Activated naive CD4-positive, alpha-beta T cell treated with Interleukin-2 at 50 U/mL for 16 hours (primary cell): Measurements from ENCODE around the gene KCNJ4.

Experiments
- DNase-seq: peaks from one replicate; pipeline ENCODE4 v3.0.0-alpha.2; 2020

The KCNJ4 gene

DNA sequence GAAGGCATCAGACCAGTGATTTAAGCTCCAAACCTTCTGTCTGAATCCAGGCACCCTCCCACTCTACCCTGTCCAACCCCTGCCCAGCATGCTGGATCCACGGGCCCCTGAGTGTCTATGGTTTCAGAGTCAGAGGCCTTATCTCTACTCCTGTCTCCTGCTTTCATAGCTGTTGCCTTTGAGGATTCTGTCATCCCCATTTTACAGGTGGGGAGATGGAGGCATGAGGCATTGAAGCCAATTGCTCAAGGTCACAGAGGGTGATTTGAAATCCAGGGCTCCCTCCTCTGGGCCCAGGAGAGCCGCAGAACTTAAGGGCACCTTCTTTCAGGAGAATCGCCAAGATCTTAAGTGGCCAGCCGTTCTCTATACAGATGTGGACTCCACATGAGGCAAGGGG, 3.1 kb downstream of the KCNJ4 start:
- DNase-seq = no peak

DNA sequence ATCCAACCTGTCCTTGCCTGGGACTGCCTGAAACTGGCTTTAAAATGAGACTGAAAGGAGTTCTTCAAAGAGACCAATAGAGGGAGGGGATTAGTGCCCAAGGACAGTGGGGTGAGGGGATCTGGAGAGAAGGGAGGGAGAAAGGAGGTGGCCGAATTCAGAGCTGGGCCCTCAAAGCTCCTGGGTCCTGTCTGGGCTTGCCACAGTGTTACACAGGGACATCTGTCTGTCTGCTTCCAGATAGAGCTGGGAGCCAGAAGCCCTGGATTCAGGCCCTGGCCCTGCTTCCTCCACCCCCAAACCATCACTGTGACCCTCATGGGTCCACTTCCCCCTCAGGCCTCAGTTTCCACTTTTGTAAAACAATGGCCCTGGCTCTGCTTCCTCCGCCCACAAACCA, 3.6 kb downstream of the KCNJ4 start:
- no peak for DNase-seq

DNA sequence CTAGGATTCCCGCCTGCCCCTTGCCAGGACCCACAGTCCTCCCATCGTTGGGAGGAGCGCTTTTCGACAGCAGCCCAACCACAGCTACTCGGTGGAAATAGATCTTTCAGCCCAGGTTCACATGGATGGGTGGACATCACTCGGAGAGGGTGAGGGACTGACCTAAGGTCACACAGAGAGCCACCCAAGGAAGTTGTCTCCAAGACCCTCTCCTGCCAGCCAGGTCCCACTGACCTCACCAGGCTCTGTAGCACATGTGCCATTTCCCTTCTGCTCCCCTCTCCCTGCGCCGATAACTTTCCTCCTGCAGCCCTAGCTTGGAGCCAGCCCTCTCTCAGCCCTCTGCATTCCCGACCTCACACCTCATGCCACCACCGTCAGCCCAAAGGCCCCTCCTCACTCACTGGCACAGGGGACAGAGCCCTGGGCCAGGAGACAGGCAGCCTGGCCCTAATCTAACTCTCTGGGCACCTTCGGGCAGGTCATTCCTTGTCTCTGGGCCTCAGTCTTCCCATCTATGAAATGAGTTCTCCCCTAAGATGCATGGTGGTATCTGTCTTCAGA, 4.7 kb downstream of the KCNJ4 start:
- no peak for DNase-seq

DNA sequence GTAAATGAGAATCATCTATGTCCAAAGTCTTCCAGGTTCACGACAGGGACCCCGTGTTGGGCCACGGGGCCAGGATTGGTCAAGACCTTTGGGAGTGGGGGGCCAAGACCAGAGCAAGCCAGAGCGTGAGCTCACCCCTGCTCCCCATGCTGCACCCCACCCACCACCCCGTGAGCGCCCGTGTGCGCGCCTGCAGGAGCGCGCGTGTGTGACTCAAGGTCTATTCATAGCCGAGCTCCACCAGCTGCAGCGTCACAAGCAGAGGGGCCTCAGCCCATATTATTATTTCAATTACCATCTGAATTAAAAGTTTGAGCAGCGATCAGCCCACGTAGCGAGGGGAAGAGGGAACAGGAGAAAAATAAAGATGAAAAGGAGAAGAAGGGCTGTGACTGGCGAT, 5.2 kb downstream of the KCNJ4 start:
- no peak for DNase-seq

DNA sequence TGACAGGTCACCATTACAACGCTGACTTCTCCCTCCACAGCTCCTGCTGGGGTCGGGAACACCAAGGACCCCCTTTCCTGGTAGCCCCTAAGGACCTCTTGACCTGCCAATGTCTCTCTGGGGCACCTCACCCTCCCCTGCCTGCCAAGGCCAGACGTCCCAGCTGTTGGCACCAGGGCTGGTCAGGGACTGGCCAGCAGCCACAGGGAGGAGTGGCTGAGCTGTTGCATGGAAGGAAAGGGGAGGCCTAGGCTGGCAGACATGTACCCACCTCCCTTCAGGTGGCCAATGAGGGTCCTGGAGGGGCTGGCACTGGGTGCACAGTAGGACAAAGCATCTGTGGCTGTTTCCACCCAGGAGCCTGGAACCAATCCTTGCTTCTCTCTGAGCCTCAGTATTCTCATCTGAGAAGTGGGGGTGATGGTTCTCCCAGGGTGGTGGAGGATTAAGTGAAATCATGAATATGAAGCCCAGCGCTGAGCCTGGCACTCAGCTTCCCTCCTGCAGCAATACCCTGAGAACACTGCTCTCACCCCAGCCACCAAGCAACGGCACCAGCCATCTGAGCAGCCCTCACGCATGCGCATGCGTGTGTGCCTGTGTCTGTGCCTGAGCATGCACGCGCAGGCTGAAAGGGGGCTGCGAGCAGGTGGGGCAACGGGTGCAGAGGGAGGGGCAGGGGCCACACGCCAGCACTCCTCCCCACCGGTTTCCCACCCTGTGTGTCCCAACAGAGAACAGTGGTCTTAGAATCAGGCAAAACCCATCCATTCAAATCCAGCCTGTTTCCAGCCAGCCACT, 5.9 kb downstream of the KCNJ4 start:
- DNase-seq = no peak

DNA sequence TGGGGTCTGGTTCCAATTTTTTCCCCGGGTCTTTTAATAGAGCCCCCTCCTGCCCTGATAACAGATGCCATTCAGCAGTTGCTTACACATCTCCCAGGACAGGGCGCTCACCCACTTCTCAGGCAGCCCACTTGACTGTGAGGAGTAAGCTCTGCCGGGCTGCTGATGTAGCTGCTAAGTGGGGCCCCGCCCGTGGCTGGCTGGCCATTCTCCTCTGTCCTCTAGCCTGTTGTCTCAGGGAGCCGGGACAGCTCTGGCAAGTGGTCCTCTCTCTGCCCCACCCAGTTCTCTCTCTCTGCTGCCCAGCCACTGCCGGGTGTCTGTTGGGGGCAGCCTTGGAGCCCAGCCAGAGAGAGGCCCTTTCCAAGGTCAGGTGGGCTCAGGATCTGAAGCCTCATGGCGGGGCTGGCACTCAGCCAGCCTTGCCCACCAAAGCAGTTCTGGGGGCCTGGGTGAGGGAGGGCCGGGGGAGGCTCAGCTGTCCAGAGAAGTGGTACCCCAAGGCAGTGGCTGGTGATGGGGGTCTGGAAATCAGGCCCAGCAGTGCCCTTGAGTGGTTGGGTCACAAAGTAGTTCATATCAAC, 8.9 kb downstream of the KCNJ4 start:
- DNase-seq = no peak

DNA sequence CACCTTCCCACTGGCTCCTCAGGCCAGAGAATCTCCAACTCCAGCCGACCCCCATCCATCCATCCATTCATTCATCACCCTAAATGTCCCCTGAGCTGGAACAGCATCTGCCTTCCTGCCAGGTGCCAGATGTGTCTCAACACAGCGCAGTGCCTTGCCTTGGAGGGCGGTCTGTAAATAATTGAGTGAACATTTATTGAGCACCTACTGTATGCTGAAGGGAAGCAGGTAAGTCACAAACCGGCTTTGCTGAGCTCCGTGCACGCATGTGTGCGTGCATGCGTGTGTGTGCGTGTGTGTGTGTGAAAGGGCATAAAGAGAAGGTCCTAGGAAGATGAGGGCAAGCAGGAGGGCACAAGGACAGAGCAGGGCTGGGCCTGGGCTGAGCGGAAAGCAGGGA, 10.2 kb downstream of the KCNJ4 start:
- DNase-seq = no peak

DNA sequence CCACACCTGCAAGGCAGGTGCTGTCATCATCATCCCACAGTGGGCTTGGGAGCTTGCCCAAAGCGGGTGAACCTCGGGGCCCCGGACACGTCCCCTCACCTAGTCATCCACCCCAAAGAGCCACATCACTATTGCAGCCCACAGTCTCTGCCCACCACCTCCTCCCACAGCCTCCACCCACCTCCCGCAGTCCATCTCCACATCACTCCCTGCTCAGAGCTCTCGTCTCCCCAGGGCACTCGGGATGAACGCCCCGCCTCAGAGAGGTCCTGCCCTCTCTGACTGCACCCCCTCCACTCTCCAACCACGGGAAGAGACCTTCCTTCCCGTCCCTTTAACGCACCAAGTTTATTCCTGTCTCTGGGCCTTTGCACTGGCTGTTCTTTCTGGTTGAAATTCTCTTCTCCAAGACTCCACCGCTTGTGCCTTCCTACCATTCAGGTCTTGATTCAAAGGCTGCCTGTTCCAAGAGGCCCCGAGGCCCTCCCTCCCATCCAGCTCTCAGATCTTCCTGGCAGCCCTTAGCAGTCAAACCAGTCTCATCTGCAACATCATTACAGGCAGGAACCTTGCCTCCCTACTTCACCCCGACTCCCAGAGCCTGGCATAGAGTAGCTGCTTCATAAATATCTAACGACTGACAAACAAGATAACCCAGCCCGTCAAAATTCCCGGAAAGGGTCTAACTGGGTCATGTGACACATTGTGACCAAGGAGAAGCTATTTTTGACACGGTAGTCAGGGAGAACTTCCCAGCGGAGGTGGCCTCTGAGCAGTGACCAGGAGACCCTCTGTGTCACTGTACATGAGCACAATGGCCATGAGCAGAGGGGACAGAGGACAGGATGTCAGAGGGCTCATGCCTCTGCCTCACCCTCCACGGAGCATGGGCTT, 11.1 kb downstream of the KCNJ4 start:
- no peak for DNase-seq

DNA sequence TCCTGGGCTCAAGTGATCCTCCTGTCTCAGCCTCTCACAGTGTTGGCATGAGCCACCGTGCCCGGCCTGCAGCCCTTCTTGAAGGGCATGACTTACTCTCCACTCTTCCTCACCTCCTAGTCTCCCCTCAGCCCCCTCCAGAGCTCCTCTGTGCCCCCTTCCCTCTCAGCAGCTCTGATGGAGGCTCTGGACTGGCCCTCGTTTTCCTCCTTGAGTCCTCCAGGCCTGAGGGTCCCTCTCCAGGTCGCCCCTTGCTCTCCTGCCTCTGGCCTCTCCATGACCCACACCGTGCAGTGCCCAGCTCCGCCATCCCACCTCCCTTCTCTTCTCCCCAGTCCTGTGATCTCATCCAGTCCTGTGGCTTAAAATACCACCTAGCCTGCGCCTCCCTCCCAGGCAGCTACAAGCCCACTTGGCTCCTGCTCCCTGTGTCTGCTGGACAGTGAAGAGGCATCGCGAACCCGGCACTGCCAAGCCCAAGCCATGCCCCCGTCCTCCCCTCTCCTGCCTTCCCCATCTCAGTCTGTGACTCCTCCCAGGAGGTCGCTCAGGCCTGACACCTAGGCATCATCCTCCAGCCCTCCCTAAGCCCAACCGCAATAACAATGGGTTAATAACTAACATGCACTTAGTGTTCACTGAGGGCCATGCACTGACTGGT, 11.9 kb downstream of the KCNJ4 start:
- no peak for DNase-seq

DNA sequence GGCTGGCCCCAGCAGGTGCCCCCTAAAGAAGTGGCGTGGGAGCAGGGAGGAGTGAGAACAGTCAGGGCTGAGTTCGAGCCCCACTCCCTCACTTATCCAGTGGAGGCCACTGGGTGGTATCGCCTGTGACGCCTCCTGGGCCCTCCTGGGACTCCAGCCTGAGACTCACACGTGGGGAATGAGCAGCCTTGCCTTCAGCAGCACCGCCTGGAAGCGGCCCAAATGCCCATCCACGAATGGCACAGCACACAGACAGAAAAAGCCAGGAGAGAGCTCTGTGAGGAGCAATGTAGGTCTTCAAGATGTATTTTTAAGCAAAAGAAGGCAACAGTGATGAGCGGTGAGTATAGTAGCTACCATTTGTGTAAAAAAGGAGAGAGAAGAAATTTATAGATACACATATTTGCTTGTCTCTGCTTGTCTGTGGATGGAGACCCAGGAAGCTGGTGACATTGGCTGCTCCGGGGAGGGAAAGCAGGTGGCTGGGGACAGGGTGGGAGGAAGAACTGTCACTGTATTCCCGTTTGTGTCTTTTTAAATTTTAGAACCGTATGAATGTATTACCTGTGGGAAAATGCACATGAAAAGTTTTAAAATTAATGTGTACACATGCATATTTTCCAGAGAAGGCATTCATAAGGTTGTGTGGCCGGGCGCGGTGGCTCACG, 13.2 kb downstream of the KCNJ4 start:
- no peak for DNase-seq

DNA sequence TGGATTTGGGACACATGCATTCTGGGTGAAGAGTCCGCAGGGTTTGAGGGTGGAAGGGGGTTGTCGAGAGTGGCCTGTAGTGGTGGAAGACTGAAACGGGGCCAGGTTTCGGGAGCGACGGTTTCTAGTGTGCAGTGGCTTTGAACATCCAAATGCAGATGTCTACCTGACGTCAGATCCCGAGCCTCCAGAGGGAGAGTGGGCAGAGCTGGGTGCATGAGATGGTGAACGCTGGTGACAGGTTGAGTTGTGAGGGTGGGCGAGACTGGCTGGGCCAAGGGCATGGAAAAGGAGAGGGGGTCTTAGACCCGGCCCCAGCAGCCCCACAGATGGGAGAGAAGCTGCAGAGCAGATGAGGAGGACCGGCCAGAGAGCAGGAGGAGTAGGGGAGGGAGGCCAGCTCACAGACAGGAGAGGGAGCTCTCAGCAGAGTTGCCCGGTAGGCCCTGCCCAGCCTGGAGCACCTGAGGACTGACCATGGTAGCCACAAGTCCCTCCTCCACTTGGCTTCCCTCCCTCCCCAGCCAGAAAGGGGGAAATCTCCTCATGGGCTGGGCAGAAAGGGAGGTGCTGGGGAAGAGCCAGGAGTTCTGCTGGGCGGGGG, 14.2 kb downstream of the KCNJ4 start:
- DNase-seq = no peak

DNA sequence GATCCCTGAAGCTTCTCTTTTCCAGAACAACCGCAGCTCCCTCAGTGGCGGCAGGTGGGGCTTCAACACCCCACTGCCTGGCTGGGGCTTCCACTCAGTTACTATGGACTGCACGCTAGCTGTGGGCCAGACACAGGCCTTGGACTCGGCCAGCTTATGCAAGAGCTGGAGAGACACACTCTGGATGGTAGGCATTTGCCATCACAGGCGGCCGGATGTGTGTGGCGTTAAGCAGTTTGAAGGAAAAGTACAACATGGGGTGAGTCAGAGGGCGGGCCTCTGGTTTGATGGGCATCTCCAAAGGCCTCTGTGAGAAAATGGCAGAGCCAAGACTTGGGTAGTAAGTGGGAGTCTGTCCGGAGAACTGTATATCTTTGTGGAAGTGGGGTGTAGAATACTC, 17.6 kb downstream of the KCNJ4 start:
- DNase-seq = no peak

DNA sequence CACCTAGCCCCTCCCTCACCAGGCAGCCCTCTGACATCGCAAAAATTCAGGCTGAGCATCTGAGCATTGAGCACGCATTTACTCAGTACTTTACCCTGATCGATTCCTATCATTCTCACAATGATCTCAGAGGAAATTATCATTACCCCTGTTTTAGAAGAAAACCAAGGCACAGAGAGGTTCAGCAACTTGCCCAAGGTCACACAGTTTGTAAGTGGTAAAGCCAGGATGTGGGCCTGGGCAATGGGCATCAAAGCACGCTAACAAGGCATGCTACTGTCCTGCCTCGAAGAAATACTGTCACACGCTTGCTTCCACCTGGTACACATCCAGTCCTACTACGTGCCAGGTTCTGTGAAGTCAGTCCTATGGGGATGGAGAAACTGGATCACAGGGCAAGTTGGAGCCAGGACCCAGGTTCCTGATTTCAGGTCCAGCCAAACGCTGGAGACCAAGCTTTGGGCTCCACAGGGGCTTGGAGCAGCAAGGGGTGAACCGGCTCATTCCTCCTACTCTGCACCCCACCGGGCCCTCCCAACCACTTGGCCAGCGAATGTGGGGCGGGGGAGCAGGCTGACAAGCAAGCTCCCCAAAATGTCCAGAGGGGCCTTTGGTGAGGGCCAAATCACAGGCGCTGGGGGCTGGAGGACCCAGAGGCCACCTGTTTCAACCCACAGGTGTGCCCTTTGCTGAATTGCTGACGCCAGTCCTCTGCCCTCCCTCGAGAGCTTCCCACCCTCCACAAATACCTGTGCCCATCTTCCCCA, 18.2 kb downstream of the KCNJ4 start:
- no peak for DNase-seq

DNA sequence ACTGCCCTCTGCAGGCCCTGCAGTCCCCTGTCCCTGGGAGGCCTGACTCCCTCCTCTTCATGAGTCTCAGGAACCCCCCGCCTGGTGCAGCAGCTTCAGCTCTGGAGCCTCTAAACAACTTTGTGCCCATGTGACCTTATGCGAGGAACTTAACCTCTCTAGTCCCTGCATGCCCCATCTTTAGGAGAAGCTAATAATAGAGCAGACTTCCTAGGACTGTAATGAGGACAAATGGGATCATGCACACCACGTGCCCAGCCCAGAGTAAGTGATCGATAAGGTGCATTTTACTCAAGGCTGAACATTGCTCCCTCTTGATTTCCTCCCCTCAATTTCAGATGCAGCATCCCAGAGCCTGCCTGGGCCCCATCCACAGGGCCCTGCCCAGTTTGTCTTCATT, 19.0 kb downstream of the KCNJ4 start:
- DNase-seq = no peak

DNA sequence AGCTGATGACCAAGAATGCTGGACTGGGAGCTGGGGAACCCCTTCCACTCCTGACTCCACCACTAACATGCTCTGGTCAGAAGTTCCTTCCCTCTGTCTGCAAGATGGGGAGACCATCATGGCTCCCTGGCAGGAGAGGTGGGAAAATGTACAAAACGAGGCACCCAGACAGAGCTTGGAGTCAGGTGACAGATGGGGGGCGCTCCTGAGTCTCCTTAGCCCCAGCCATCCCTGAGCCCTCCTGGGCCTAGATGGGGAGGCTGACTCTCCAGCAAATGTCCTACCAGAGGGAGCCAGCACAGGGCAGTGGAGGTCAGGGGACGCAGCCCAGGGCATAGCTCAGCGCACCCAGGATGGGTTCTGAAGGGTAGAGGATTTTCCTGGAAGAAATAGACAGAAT, 20.0 kb downstream of the KCNJ4 start:
- no peak for DNase-seq

DNA sequence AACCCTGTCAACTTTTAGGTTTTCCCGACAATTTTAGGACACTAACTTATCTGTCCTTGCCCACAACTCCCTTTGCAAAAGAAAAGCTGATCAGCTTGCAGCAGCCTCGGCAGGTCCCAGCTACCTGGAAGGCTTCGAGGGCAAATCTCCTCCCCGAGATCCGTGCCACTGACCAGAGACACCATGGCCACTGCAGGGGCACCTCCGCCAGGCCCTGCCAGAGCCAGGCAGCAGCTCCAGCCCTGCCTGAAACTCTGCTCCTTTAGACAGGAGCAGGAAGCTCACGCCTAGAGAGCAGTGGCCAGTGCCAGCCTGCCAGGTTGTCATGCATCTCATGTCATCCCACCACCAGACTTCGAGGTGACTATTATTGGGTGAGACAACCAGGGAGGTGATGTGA, 21.1 kb downstream of the KCNJ4 start:
- no peak for DNase-seq

DNA sequence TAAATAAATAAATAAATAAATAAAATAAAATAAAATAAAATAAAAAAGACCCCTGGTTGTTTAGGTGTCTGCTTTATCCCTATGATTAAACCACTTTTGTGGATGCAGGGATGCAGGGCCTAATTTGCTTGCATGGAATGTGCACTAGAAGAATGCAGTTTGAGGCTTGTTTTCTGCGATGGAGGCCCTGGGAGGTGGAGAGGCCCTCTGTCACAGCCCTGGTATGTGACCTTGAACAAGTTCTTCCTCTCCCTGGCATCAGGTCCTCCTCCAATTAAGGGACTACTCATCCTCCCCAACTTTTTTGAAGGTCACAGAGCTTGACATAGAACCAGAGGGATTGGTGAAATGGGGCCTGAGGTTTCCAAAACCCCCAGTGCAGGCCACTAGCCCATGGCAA, 22.7 kb downstream of the KCNJ4 start:
- no peak for DNase-seq

DNA sequence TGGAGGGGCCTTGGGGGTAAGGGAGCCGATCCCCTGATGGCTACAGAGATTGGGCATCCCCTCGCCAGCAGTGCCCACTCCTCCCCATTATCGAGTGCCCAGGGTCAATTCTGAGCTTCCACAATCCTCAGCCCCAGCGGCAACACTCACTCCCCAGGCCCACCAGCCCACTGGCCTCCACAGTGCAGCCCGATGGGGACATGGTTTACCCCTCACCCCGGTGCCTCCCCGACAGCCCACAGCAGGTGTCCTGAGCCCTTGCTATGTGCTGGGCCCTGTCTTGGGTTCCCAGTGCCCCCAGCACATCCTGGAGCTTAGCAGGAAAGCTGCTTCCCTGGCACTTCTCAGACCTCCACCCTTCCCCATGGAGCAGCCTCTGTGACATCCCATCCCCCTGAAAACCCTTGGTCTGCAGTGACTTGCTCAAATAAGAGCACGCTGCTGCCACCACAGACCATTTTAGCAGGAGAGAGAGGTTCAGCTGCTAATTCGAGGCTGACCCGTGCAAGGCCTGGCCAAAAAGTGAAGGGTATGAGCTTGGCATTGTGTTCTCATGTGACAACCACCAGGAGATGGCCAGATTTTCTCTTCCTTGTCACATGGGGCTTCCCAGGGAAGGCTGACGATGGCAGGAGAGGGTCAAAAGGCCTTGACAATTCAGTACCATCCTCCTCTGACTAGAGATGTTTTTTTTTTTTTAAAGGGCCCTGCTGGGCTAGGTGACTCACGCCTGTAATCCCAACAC, 23.6 kb downstream of the KCNJ4 start:
- DNase-seq = no peak

DNA sequence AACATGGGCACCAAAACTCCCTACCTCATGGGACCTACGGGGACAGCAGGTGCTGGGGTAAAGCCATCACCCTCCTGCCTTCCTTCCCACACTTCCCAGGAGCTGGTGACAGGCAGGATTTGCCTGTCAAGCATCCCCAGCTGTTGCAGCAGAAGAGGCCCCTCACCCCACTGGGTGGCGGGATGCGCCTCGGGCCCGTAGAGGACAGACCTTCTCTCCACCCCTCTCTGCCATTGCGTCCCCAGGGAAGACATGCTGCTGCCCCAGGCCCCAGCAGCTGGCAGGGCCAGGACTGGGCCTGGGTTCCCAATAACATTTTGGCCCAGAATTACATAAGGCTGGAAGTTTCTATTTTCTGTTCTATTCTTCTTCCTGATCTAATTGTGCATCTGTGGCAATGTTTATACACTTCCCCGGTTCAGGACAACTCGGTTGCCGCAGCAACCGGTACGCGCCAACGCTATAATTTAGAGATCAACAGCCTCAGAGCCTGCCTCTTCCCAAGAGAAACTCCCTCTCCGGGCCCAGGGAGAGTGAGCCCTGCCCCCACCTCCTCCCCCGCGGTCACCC, 25.4 kb downstream of the KCNJ4 start:
- no peak for DNase-seq

DNA sequence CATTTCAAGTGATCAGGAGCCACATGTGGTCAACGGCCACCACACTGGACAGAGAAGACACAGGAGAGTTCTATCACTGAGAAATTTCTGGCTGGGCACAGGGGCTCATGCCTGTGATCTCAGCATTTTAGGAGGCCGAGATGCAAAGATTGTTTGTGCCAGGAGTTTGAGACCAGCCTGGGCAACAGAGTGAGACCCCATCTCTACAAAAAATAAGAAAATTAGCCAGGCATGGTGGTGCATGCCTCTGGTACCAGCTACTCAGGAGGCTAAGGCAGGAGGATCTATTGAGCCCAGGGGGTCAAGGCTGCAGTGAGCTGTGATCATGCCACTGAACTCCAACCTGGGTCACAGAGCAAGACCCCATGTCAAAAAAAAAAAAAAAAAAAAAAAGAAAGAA, 26.3 kb downstream of the KCNJ4 start:
- no peak for DNase-seq
